Measurements from ENCODE around the gene ARMC9. TPM values are rescaled to one million over a fixed set of nuclear protein-coding genes. Genes with fewer than 3 reads are reported as not detected.
A peak's percentile ranks its signal among the peaks of the same experiment; 100 is the strongest.
"Not testable (repeated sequence)": the region's sequence is repeated elsewhere in the genome, so short reads cannot be mapped to it uniquely, and the experiment has no call there.

Gene ARMC9
- total RNA-seq, 6 donors from 2014 or later: 26.7 to 145 (median 61.0) TPM

GRCh38 chr2:231250698-231251097 lies 52.3 kb downstream of the ARMC9 start:
- DNase-seq (no peak), ATAC-seq (ENCODE audit: low FRiP score in 2 of 2) (no peak)
- no peaks in the 10 kb centered on the region for H3K27me3 ChIP-seq
- peak overlapping the region in 1 of 4 donors; percentile 19 for H3K27ac ChIP-seq
- H3K4me1 ChIP-seq: peaks cover 0 to 28% (median 13%) of the 10 kb centered on the region in 4 donors
- H3K4me3 ChIP-seq: no peak overlapping the region
- no peaks in the 10 kb centered on the region for H3K9me3 ChIP-seq
- 76 to 90% methylated on average over 3 of the region's 3 CpGs for WGBS, 2 donors
- no peaks in the 10 kb centered on the region for H3K36me3 ChIP-seq
- TF ChIP-seq CTCF (IDR thresholded peaks at IDR 0.05) (no peak), POLR2AphosphoS5 (IDR thresholded peaks at IDR 0.05) (no peak), POLR2A (IDR thresholded peaks at IDR 0.05) (no peak), EP300 (IDR thresholded peaks at IDR 0.05) (no peak)

- not testable (repeated sequence) for H3K4me1 ChIP-seq, H3K4me3 ChIP-seq, H3K27me3 ChIP-seq, H3K27ac ChIP-seq, DNase-seq, H3K9me3 ChIP-seq, H3K36me3 ChIP-seq
- 92 to 95% methylated on average over 6 of the region's 6 CpGs for WGBS, 2 donors
- peak in 1 of 2 donors; percentile 57 for ATAC-seq (ENCODE audit: low FRiP score in 2 of 2)
Measured at GRCh38 chr2:231253292-231253691, 54.9 kb downstream of the ARMC9 start.

GRCh38 chr2:231256494-231256893 lies 58.1 kb downstream of the ARMC9 start:
- TF ChIP-seq CTCF (IDR thresholded peaks at IDR 0.05): no peak
- no peak for TF ChIP-seq POLR2AphosphoS5 (IDR thresholded peaks at IDR 0.05)
- no peak for TF ChIP-seq EP300 (IDR thresholded peaks at IDR 0.05)
- no peak for TF ChIP-seq POLR2A (IDR thresholded peaks at IDR 0.05)
- H3K36me3 ChIP-seq: no peaks in the 10 kb centered on the region
- DNase-seq (no peak), ATAC-seq (ENCODE audit: low FRiP score in 2 of 2) (no peak)
- no peaks in the 10 kb centered on the region for H3K27me3 ChIP-seq
- H3K4me3 ChIP-seq: no peak overlapping the region
- H3K27ac ChIP-seq: no peak overlapping the region
- H3K4me1 ChIP-seq: no peaks in the 10 kb centered on the region
- no peaks in the 10 kb centered on the region for H3K9me3 ChIP-seq
- WGBS, 2 donors: 72 to 78% methylated on average over 6 of the region's 6 CpGs

GRCh38 chr2:231257763-231258162 lies 59.3 kb downstream of the ARMC9 start:
- Histone ChIP-seq H3K4me3 (no peak overlapping the region), H3K27me3 (no peaks in the 10 kb centered on the region), H3K4me1 (no peaks in the 10 kb centered on the region), H3K27ac (no peak overlapping the region), H3K36me3 (peaks cover 0 to 2% (median 0%) of the 10 kb centered on the region in 4 donors), H3K9me3 (no peaks in the 10 kb centered on the region)
- TF ChIP-seq EP300 (IDR thresholded peaks at IDR 0.05) (no peak), POLR2A (IDR thresholded peaks at IDR 0.05) (no peak), POLR2AphosphoS5 (IDR thresholded peaks at IDR 0.05) (no peak), CTCF (IDR thresholded peaks at IDR 0.05) (no peak)
- WGBS, 2 donors: 92 to 95% methylated on average over 4 of the region's 4 CpGs
- no peak for ATAC-seq (ENCODE audit: low FRiP score in 2 of 2)
- DNase-seq: no peak

GRCh38 chr2:231258701-231259100 lies 60.3 kb downstream of the ARMC9 start:
- Histone ChIP-seq H3K36me3 (peaks cover 0 to 2% (median 0%) of the 10 kb centered on the region in 4 donors), H3K4me1 (no peaks in the 10 kb centered on the region), H3K9me3 (no peaks in the 10 kb centered on the region), H3K4me3 (no peak overlapping the region), H3K27ac (no peak overlapping the region), H3K27me3 (no peaks in the 10 kb centered on the region)
- no peak for TF ChIP-seq POLR2A (IDR thresholded peaks at IDR 0.05)
- TF ChIP-seq POLR2AphosphoS5 (IDR thresholded peaks at IDR 0.05): no peak
- TF ChIP-seq CTCF (IDR thresholded peaks at IDR 0.05): no peak
- TF ChIP-seq EP300 (IDR thresholded peaks at IDR 0.05): no peak
- ATAC-seq (ENCODE audit: low FRiP score in 2 of 2) (no peak), DNase-seq (no peak)
- 90 to 96% methylated on average over 4 of the region's 4 CpGs for WGBS, 2 donors

Measured in upper lobe of left lung (tissue), 6 donors.